Measurements from ENCODE around the gene DOP1A. TPM values are rescaled to one million over a fixed set of nuclear protein-coding genes. Genes with fewer than 3 reads are reported as not detected.
A peak's percentile ranks its signal among the peaks of the same experiment; 100 is the strongest.

Gene DOP1A
- total and polyA plus RNA-seq, 3 donors from 2014 or later: 31.4 to 72.7 (median 68.7) TPM

GRCh38 chr6:83086751-83087150, 19.3 kb downstream of the DOP1A start:
- 51 to 78% methylated on average over 2 of the region's 2 CpGs for WGBS, 2 donors
- H3K27ac ChIP-seq: no peak overlapping the region
- H3K36me3 ChIP-seq (ENCODE audit: low read depth, missing control alignments): no peaks in the 10 kb centered on the region
- no peaks in the 10 kb centered on the region for H3K4me1 ChIP-seq
- intact Hi-C loops (cut with DNase I; ENCODE audit: low total_unique reads): no loop called here
- TF ChIP-seq CTCF (IDR thresholded peaks at IDR 0.05) (no peak), POLR2A (IDR thresholded peaks at IDR 0.05) (no peak)
- no peaks in the 10 kb centered on the region for H3K27me3 ChIP-seq
- no peaks in the 10 kb centered on the region for H3K9me3 ChIP-seq
- H3K4me3 ChIP-seq: no peak overlapping the region
- no peak for DNase-seq

GRCh38 chr6:83092756-83093399, 25.4 kb downstream of the DOP1A start:
- Histone ChIP-seq H3K4me3 (no peak overlapping the region), H3K9me3 (no peaks in the 10 kb centered on the region), H3K27me3 (no peaks in the 10 kb centered on the region), H3K4me1 (peaks cover 5% of the 10 kb centered on the region), H3K36me3 (ENCODE audit: low read depth, missing control alignments) (no peaks in the 10 kb centered on the region), H3K27ac (no peak overlapping the region)
- TF ChIP-seq CTCF (IDR thresholded peaks at IDR 0.05): no peak
- intact Hi-C loops (cut with DNase I; ENCODE audit: low total_unique reads): no loop called here
- DNase-seq: no peak
- WGBS, 2 donors: 38 to 48% methylated on average over 3 of the region's 3 CpGs

- intact Hi-C loops (cut with DNase I; ENCODE audit: low total_unique reads): no loop called here
- WGBS, 2 donors: 45 to 58% methylated on average over 2 of the region's 2 CpGs
- peaks cover 5% of the 10 kb centered on the region for H3K4me1 ChIP-seq
- H3K27me3 ChIP-seq: no peaks in the 10 kb centered on the region
- no peak overlapping the region for H3K4me3 ChIP-seq
- H3K36me3 ChIP-seq (ENCODE audit: low read depth, missing control alignments): no peaks in the 10 kb centered on the region
- H3K27ac ChIP-seq: no peak overlapping the region
- H3K9me3 ChIP-seq: no peaks in the 10 kb centered on the region
- no peak for TF ChIP-seq POLR2A (IDR thresholded peaks at IDR 0.05)
- TF ChIP-seq CTCF (IDR thresholded peaks at IDR 0.05): no peak
- no peak for DNase-seq
These were observed 29.3 kb downstream of the DOP1A start for GRCh38 chr6:83096791-83097190.

- Histone ChIP-seq H3K27ac (peak overlapping the region in 1 of 2 donors; percentile 9), H3K27me3 (no peaks in the 10 kb centered on the region), H3K9me3 (no peaks in the 10 kb centered on the region), H3K4me3 (no peak overlapping the region), H3K4me1 (peaks cover 5% of the 10 kb centered on the region), H3K36me3 (ENCODE audit: low read depth, missing control alignments) (no peaks in the 10 kb centered on the region)
- WGBS, 2 donors: 47 to 59% methylated on average over 2 of the region's 2 CpGs
- DNase-seq: no peak
- intact Hi-C loops (cut with DNase I; ENCODE audit: low total_unique reads): no loop called here
- TF ChIP-seq POLR2A (IDR thresholded peaks at IDR 0.05): no peak
- no peak for TF ChIP-seq CTCF (IDR thresholded peaks at IDR 0.05)
These were observed 29.7 kb downstream of the DOP1A start for GRCh38 chr6:83097204-83097603.

- no peak for DNase-seq
- Histone ChIP-seq H3K27me3 (no peaks in the 10 kb centered on the region), H3K27ac (peak overlapping the region in 1 of 2 donors; percentile 9), H3K4me3 (no peak overlapping the region), H3K9me3 (no peaks in the 10 kb centered on the region), H3K36me3 (ENCODE audit: low read depth, missing control alignments) (no peaks in the 10 kb centered on the region), H3K4me1 (peaks cover 5% of the 10 kb centered on the region)
- intact Hi-C loops (cut with DNase I; ENCODE audit: low total_unique reads): no loop called here
- TF ChIP-seq POLR2A (IDR thresholded peaks at IDR 0.05) (no peak), CTCF (IDR thresholded peaks at IDR 0.05) (no peak)
- 70 to 83% methylated on average over 1 of the region's 1 CpG for WGBS, 2 donors
These were observed 30.2 kb downstream of the DOP1A start for GRCh38 chr6:83097675-83098074.

Data from testis (tissue), 3 donors.